ENCODE measurements around the gene MAN2A2. TPM values are rescaled to one million over a fixed set of nuclear protein-coding genes. Genes with fewer than 3 reads are reported as not detected.

MAN2A2 gene
- total RNA-seq, 1 experiment from 2014 or later = 31.0 TPM

DNA sequence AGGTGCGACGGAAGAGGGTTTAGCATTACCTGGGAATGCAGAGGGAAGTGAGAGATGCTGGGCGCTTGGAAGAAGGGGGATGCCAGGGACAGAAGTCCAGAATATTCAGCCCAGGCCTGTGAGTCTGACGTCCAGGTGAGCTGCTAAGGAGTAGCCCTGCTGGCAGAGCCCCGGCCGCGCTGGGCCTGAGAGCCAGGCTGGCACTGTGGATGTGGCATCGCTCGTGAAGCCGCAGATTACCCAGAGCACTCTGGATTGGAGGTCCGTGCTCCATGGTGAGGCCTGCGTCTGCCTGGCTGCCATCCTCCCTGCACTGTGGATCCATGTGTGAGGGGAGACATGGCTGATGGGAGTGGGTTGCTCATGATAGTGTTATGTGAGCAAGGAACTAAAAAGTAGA lies 14.5 kb downstream of the MAN2A2 start (continued):
- TF ChIP-seq ZNF532 (CRISPR knock-in tag; IDR thresholded peaks at IDR 0.05; ENCODE audit: borderline replicate concordance) (no peak), NR3C1 (CRISPR knock-in tag; conservative IDR thresholded peaks at IDR 0.05; ENCODE audit: low read depth) (no peak), AR (CRISPR knock-in tag; IDR thresholded peaks at IDR 0.05) (no peak), AFF4 (CRISPR knock-in tag; IDR thresholded peaks at IDR 0.05; ENCODE audit: borderline replicate concordance) (no peak), KAT7 (CRISPR knock-in tag; IDR thresholded peaks at IDR 0.05; ENCODE audit: borderline replicate concordance) (no peak), MAX (CRISPR knock-in tag; IDR thresholded peaks at IDR 0.05) (no peak), CREB1 (CRISPR knock-in tag; IDR thresholded peaks at IDR 0.05) (no peak), TP53 (CRISPR knock-in tag; IDR thresholded peaks at IDR 0.05) (no peak)
- TF ChIP-seq, protein P1, sequence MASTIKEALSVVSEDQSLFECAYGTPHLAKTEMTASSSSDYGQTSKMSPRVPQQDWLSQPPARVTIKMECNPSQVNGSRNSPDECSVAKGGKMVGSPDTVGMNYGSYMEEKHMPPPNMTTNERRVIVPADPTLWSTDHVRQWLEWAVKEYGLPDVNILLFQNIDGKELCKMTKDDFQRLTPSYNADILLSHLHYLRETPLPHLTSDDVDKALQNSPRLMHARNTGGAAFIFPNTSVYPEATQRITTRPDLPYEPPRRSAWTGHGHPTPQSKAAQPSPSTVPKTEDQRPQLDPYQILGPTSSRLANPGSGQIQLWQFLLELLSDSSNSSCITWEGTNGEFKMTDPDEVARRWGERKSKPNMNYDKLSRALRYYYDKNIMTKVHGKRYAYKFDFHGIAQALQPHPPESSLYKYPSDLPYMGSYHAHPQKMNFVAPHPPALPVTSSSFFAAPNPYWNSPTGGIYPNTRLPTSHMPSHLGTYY (CRISPR knock-in tag; IDR thresholded peaks at IDR 0.05) = no peak

DNA sequence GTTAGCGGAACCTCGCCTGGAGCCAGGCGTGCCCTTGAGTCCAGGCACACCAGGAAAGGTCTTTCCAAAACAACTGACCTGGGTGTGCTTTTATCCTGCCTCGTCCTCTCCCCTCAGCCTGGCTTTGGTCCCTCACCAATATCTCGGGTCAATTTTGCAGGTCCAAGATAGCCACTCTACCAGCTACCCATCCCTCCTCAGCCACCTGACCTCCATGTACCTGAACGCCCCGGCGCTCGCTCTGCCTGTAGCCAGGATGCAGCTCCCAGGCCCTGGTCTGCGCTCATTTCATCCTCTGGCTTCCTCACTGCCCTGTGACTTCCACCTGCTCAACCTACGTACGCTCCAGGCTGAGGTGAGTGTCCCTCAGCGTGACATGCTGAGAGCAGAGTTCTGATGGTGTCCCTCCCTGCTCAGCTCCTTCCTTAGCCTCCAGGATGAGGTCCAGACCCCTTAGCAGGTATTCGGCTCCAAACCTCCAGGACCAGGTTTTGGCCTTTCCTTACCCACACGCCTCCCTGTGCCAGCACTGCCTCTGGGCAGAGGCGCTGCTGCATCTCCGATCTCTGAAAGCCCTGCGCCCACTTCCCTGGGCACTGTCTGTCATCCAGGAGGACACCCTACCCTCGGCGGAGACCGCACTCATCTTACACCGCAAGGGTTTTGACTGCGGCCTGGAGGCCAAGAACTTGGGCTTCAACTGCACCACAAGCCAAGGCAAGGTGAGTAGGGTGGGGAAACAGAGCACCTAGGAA lies 15.1 kb downstream of the MAN2A2 start:
- ATAC-seq = no peak
- TF ChIP-seq ZNF396 (CRISPR knock-in tag; IDR thresholded peaks at IDR 0.05; ENCODE audit: borderline replicate concordance) (no peak), ZNF425 (CRISPR knock-in tag; conservative IDR thresholded peaks at IDR 0.05) (no peak), AR (CRISPR knock-in tag; IDR thresholded peaks at IDR 0.05) (no peak), ZMAT4 (CRISPR knock-in tag; IDR thresholded peaks at IDR 0.05) (no peak), TP53 (CRISPR knock-in tag; IDR thresholded peaks at IDR 0.05) (no peak), NFATC4 (CRISPR knock-in tag; IDR thresholded peaks at IDR 0.05) (no peak), TEAD4 (CRISPR knock-in tag; IDR thresholded peaks at IDR 0.05) (no peak), GRHL2 (CRISPR knock-in tag; IDR thresholded peaks at IDR 0.05; ENCODE audit: insufficient replicate concordance, severe bottlenecking) (no peak), EMX1 (CRISPR knock-in tag; IDR thresholded peaks at IDR 0.05) (no peak)

More for the DNA sequence above, 15.1 kb downstream of the MAN2A2 start:
- Mint-ChIP-seq H3K4me3 (no peak overlapping the region), H3K27me3 (ENCODE audit: low read depth) (no peaks in the 10 kb centered on the region; the same call in 1 of the 2 replicates), H3K9me3 (no peaks in the 10 kb centered on the region), H3K27ac (peak overlapping the region; percentile 55; the same call in 1 of the 2 replicates), H3K4me1 (peaks cover 10% of the 10 kb centered on the region), H3K36me3 (peaks cover 15% of the 10 kb centered on the region)
- no peak for DNase-seq (ENCODE audit: low spot score)
- ChIA-PET CTCF (interaction anchor here (0.7 to 2.6 kb wide), 3 partner anchors 8 to 14 kb away, joined by 3 to 24 read pairs (median 4); partner anchors contain the start of genes HDDC3 and MAN2A2), POLR2A (no interaction called here)

Data from WTC11 (cell line).